ENCODE data around the gene CNOT1.

GRCh38 chr16:58511933-58512815, 117.5 kb downstream of the CNOT1 start:
- TF ChIP-seq EZH2 (IDR thresholded peaks at IDR 0.05; ENCODE audit: borderline replicate concordance, low read length) (no peak), CTCF (conservative IDR thresholded peaks at IDR 0.05 in 1 of 2, IDR thresholded peaks at IDR 0.05 in 1 of 2; ENCODE audit: extremely low read depth in 1 of 2, insufficient read depth in 1 of 2, low read depth in 1 of 2, low read length in 2 of 2) (peak; percentile 84 to 86)
